ENCODE results near the gene TSPAN5.

TSPAN5 gene

DNA sequence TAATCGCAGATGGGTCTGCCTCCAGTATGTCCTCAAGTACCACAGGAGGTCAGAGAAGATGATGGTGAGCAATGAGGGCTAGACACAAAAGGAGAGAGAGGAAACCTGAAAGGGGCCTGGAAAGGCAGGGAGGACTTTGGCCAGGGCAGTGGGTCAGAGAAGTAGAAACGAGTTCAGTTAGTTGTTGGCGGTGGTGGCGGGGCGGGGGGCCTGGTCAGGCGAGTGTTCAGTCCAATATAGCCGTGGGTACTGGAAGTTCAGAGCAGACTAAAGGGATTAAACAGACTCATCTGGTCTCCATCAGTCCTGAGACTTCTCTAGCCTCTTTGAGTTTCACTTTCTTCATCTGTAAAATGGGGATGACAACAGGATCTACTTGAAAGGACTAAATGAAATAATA lies 90.8 kb downstream of the TSPAN5 start:
- no peak for DNase-seq (ENCODE audit: low read depth)
- TF ChIP-seq, protein P1, sequence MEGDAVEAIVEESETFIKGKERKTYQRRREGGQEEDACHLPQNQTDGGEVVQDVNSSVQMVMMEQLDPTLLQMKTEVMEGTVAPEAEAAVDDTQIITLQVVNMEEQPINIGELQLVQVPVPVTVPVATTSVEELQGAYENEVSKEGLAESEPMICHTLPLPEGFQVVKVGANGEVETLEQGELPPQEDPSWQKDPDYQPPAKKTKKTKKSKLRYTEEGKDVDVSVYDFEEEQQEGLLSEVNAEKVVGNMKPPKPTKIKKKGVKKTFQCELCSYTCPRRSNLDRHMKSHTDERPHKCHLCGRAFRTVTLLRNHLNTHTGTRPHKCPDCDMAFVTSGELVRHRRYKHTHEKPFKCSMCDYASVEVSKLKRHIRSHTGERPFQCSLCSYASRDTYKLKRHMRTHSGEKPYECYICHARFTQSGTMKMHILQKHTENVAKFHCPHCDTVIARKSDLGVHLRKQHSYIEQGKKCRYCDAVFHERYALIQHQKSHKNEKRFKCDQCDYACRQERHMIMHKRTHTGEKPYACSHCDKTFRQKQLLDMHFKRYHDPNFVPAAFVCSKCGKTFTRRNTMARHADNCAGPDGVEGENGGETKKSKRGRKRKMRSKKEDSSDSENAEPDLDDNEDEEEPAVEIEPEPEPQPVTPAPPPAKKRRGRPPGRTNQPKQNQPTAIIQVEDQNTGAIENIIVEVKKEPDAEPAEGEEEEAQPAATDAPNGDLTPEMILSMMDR (IDR thresholded peaks at IDR 0.05; ENCODE audit: low read length, missing control alignments) = no peak
- H3K4me3 ChIP-seq (replicated peaks; ENCODE audit: low read depth, low read length) = no peak overlapping the region

DNA sequence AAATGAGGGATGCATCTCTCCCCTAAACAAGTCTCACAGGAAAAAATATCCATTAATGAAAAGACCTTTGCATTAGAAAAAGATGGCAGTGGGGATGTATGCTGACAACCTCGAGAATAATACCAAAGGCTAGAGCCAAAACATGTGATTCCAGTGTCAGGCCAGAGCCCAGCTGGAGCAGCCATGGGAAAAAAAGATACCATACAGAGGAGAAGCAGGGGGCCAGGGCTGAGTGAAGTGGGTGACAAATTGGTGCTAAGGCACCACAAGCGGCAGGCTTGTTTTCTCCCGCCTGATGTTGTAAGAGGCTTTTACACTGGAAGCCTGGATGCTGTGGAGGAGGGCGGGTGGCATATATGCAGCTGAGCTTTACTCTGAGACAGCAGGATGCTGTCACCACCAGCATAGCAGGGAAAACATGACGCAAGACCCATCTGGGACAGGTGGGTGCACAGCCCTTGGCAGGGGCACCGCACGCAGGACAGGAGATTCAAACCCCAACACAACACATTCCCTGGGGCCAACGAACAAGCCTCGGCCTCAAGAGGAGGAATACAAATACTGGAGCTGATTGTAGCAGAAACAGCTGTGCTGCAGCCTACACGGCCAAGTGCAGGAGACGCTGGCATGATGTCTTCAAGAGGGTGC lies 91.9 kb downstream of the TSPAN5 start:
- no peak overlapping the region for H3K4me3 ChIP-seq (replicated peaks; ENCODE audit: low read depth, low read length)
- peak; percentile 59 for DNase-seq (ENCODE audit: low read depth)
- TF ChIP-seq, protein P1 (IDR thresholded peaks at IDR 0.05; ENCODE audit: low read length, missing control alignments) = no peak

DNA sequence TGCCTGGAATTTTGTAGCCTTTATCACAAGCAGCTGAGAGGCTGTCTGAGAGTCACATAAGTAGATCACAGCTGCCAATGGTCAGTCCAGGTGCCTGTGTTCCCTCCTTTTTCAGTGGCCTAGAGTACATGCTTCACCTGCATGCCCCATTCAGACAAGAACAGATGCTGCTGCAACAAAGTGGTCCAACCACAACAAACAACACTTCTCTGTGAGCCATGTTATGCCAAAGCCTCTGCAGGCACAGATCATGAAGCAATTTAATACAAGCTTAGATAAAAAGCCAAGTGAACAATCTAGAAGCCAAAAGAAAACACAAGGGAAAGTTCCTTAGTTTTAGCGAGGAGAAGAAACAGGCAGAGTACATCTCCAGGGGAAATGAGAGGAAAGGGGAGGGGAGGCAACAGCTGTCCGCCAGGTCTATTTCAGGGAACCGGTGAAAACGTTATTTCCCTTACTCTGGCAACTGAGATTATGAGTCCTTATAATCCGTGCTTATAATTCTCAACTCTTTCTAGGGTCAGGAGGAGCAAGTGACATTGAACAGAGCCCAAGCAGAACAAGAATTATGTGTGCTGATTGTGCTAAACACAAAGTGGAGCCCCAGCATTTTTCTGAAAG lies 92.6 kb downstream of the TSPAN5 start:
- DNase-seq (ENCODE audit: low read depth) = no peak
- TF ChIP-seq, protein P1 (IDR thresholded peaks at IDR 0.05; ENCODE audit: low read length, missing control alignments) = no peak
- H3K4me3 ChIP-seq (replicated peaks; ENCODE audit: low read depth, low read length) = no peak overlapping the region

DNA sequence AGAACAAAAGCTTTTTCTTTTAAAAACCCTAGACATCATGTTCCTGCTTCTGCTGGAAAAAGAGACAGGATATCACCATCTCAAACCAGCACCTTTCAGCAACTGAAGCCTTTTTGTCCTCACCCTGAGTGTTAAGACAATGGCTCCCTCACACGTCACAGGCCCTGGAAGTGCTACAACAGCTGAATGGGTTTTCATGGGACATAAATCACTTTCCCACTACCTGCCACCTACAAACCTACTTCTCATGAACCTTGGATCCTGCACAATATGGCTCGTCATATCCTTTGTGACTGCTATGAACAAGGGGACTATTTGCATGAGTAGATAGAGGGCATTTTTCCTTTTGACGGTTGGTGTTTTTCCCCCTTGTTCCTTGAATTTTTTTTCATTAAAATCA lies 93.6 kb downstream of the TSPAN5 start:
- no peak for DNase-seq (ENCODE audit: low read depth)
- H3K4me3 ChIP-seq (replicated peaks; ENCODE audit: low read depth, low read length) = no peak overlapping the region
- TF ChIP-seq, protein P1 (IDR thresholded peaks at IDR 0.05; ENCODE audit: low read length, missing control alignments) = no peak

DNA sequence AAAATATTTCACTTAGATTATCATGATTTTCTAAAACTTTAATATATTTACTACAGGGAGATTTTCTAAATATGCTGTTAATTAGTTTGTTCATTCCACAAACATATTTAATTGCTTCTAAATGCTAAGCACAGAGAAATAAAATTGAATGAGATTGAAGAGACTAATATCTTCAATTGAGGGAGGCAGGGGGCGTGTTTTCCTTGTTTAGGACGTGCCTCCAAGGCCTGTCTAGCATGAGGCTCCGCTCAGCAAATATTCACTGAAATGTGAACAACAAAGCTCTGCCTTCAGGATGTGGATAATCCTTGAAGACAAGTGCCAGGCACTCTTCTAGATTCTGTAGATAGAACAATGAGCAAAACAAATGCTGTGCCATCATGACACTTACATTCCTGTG lies 98.1 kb downstream of the TSPAN5 start:
- no peak overlapping the region for H3K4me3 ChIP-seq (replicated peaks; ENCODE audit: low read depth, low read length)
- TF ChIP-seq, protein P1 (IDR thresholded peaks at IDR 0.05; ENCODE audit: low read length, missing control alignments) = no peak

DNA sequence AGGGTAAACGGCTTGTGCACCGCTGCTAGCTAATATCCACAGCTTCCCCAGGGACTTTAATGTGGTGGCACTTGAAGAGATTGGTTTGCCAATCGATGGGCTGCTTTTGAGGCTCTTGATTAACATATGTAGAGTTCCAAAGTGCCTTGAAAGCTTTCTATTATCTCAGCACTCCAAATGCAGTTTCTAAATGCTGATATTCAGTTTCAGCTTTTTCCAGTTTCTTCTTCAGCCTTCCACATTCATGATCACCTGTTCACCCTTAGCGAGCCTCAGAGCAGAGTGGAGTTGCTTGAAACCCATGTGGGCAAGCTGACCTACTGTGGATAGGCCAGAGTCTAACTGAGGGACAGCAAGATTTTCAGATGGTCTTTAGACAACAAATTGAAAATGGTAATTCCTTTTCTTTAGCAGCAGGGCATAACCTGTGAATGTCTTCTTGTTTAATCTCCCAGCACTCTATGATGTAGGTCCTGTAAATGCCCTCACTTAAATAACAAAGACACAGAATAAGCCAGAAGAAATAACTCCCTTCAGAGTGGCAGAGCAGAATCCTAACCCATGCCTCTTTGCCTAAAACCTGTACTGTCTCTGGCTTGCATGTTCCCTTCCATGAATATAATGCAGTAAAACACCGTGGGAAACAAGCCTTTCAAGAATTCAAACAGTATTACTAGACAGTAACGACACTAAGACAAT lies 99.8 kb downstream of the TSPAN5 start:
- DNase-seq (ENCODE audit: low read depth) = no peak
- TF ChIP-seq, protein P1 (IDR thresholded peaks at IDR 0.05; ENCODE audit: low read length, missing control alignments) = no peak
- no peak overlapping the region for H3K4me3 ChIP-seq (replicated peaks; ENCODE audit: low read depth, low read length)

More for the DNA sequence above, 98.1 kb downstream of the TSPAN5 start:
- DNase-seq (ENCODE audit: low read depth) = no peak

Measured in fibroblast of pulmonary artery (primary cell).